ENCODE measurements around the gene DYDC1.
"Not testable (repeated sequence)": the region's sequence is repeated elsewhere in the genome, so short reads cannot be mapped to it uniquely, and the experiment has no call there.

DYDC1 gene

DNA sequence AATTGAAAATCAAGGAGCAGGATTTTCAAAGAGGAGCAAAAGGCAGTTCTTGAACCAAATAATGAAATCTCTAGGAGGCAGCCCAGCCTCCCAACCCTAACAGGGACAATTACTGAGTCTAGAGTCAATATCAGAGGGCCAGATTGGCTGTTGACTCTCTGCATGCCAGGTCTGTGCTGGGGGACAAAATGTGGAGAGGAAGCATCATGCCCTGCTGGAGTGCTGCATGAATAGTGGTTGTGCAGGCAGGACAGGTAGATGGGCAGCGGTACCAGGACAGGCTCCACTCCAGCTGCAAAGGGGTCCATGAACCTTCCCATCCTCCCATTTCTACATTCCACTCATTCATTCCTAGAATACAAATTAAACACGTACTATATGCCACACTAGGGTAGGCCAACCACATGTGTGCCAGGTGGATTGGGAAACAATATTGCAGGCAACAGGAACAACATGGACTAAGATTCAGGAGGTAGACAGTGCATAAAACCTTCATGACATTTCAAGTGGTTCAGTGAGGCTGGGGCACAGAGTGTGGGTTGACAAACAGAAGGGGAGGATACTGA lies 36.7 kb downstream of the DYDC1 start:
- no peaks in the 10 kb centered on the region for H3K4me1 Mint-ChIP-seq (ENCODE audit: low read depth)
- no peaks in the 10 kb centered on the region for H3K36me3 Mint-ChIP-seq
- H3K27me3 Mint-ChIP-seq: peaks cover 1% of the 10 kb centered on the region
- no peak overlapping the region for H3K27ac Mint-ChIP-seq
- H3K4me3 Mint-ChIP-seq: no peak overlapping the region
- no peaks in the 10 kb centered on the region for H3K9me3 Mint-ChIP-seq (ENCODE audit: low read depth)

DNA sequence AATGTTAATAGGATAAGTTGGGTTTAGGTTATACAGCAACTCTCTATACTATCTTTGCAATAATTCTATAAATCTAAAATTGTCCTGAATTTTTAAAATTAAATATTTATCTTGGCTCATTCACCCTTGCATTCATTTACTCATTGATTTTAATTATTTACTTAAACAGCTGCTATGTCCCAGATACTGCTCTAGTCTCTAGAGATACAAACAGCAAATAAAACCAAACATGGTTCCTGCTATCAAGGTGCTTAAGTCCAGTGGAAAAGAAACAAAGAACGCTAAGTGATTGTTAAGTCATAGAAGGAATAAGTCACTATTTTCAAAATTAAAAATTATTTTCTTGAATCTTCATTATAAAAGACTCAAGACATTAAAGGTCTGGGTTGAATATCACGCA lies 37.2 kb downstream of the DYDC1 start:
- Mint-ChIP-seq H3K9me3 (ENCODE audit: low read depth) (no peaks in the 10 kb centered on the region), H3K36me3 (no peaks in the 10 kb centered on the region), H3K27ac (no peak overlapping the region), H3K27me3 (peaks cover 1% of the 10 kb centered on the region), H3K4me1 (ENCODE audit: low read depth) (no peaks in the 10 kb centered on the region), H3K4me3 (no peak overlapping the region)

DNA sequence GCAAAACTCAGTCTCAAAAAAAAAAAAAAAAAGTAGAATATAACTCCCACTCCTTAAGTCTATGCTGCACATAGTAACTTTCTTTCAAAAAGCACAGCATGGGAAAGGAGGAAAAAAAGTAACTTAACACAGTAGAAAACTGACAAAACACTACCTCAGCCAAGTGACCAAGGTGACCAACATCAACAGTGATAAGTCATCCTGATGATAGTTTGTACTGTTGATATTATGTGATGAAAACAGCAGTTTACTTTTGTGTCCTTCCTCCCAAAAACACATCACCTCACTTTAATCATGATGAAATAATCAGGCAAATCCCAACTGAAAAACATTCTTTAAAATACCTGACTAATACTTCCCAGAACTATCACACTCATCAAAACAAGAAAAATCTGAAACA lies 37.8 kb downstream of the DYDC1 start:
- H3K27me3 Mint-ChIP-seq: peaks cover 1% of the 10 kb centered on the region
- H3K4me3 Mint-ChIP-seq: no peak overlapping the region
- no peaks in the 10 kb centered on the region for H3K36me3 Mint-ChIP-seq
- H3K4me1 Mint-ChIP-seq (ENCODE audit: low read depth): no peaks in the 10 kb centered on the region
- no peak overlapping the region for H3K27ac Mint-ChIP-seq
- H3K9me3 Mint-ChIP-seq (ENCODE audit: low read depth): no peaks in the 10 kb centered on the region

DNA sequence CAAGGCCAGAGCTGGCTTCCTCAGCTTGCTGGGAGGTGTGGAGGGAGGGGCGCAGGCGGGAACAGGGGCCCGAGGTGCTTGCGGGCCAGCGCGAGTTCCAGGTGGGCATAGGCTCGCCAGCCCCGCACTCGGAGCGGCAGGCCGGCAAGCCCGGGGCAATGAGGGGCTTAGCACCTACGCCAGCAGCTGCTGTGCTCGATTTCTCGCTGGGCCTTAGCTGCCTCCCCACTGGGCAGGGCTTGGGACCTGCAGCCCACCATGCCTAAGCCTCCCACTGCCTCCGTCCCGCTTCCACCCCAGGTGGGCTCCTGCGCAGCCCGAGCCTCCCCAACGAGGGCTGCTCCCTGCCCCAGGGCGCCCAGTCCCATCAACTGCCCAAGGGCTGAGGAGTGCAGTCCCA lies 41.2 kb downstream of the DYDC1 start:
- Mint-ChIP-seq H3K9me3 (ENCODE audit: low read depth) (no peaks in the 10 kb centered on the region), H3K4me1 (ENCODE audit: low read depth) (no peaks in the 10 kb centered on the region), H3K36me3 (no peaks in the 10 kb centered on the region), H3K27ac (no peak overlapping the region), H3K27me3 (peaks cover 1% of the 10 kb centered on the region), H3K4me3 (no peak overlapping the region)

DNA sequence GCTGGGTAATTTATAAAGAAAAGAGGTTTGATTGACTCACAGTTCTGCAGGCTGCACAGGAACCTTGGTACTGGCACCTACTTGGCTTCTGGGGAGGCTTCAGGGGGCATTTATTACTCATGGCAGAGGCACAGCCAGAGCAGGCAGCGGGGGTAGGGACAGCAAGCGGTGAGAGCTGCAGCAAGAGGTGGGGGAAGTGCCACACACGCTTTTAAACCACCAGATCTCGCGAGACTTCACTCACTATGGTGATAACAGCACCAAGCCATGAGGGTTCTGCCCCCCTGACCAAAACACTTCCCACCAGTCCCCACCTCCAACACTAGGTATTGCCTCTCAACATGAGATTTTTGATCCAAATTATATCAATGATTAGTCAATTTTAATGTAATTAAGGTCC lies 43.0 kb downstream of the DYDC1 start:
- H3K27me3 Mint-ChIP-seq: peaks cover 2% of the 10 kb centered on the region
- H3K27ac Mint-ChIP-seq: no peak overlapping the region
- no peak overlapping the region for H3K4me3 Mint-ChIP-seq
- H3K9me3 Mint-ChIP-seq (ENCODE audit: low read depth): no peaks in the 10 kb centered on the region
- H3K4me1 Mint-ChIP-seq (ENCODE audit: low read depth): no peaks in the 10 kb centered on the region
- no peaks in the 10 kb centered on the region for H3K36me3 Mint-ChIP-seq

DNA sequence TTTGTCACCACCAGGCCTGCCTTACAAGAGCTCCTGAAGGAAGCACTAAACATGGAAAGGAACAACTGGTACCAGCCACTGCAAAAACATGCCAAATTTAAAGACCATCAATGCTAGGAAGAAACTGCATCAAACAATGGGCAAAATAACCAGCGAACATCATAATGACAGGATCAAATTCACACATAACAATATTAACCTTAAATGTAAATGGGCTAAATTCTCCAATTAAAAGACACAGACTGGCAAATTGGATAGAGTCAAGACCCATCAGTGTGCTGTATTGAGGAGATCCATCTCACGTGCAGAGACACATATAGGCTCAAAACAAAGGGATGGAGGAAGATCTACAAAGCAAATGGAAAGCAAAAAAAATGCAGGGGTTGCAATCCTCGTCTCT lies 50.6 kb downstream of the DYDC1 start:
- H3K36me3 Mint-ChIP-seq; H3K27ac Mint-ChIP-seq; H3K4me3 Mint-ChIP-seq; H3K4me1 Mint-ChIP-seq (ENCODE audit: low read depth): not testable (repeated sequence)
- Mint-ChIP-seq H3K27me3 (peaks cover 14% of the 10 kb centered on the region), H3K9me3 (ENCODE audit: low read depth) (peaks cover 10% of the 10 kb centered on the region)

DNA sequence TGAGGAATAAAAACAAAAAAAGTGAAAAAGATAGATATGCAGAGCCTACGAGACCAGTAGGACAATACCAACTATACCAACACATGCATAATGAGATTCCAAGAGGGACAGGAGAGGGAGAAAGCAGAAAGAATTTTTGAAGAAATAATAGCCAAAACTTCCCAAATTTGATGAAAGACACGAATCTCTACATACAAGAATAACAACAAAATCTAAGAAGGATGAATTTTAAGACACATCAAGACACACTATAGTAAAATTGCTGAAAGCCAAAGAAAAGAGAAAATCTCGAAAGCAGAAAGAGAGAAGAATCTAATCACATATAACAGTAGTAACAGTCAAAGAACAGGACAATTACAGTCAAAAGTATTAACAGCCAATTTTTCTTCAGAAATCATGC lies 59.6 kb downstream of the DYDC1 start:
- H3K27me3 Mint-ChIP-seq: peaks cover 6% of the 10 kb centered on the region

DNA sequence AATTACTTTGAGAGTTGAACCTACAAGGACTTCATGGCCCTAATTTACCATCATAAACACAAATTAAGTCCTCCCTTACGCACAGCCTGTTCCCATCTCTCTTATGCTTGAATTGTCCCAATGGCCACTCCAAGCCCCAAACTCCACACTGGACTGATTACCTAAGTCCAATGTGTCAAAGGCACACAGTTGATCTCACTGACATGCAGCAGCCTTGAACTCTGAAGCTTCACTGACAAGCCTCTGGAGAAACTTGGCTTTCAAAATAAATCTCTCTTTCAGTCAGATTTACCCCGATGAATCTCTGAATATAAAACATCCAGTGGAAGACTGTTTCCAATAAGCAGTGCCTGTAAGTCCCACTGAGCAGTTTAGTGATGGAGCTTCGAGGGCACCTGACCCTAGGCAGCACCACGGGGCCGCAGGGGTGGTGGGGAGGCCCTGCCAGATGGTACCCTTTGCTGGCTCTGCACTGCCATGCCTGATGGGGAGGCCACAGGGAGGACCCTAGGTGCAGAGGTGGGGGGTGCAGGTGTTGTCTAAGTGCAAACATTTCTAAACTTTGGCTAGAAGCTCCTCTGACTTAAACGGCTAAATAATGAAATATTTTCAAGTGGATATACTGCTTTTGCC lies 63.8 kb downstream of the DYDC1 start:
- H3K9me3 Mint-ChIP-seq (ENCODE audit: low read depth): peaks cover 6% of the 10 kb centered on the region
- H3K27ac Mint-ChIP-seq: no peak overlapping the region
- peaks cover 5% of the 10 kb centered on the region for H3K27me3 Mint-ChIP-seq

More for the DNA sequence above, 59.6 kb downstream of the DYDC1 start:
- H3K4me1 Mint-ChIP-seq (ENCODE audit: low read depth): no peaks in the 10 kb centered on the region
- H3K9me3 Mint-ChIP-seq (ENCODE audit: low read depth): peaks cover 24% of the 10 kb centered on the region
- no peak overlapping the region for H3K4me3 Mint-ChIP-seq
- H3K27ac Mint-ChIP-seq: no peak overlapping the region
- H3K36me3 Mint-ChIP-seq: peaks cover 17% of the 10 kb centered on the region

DNA sequence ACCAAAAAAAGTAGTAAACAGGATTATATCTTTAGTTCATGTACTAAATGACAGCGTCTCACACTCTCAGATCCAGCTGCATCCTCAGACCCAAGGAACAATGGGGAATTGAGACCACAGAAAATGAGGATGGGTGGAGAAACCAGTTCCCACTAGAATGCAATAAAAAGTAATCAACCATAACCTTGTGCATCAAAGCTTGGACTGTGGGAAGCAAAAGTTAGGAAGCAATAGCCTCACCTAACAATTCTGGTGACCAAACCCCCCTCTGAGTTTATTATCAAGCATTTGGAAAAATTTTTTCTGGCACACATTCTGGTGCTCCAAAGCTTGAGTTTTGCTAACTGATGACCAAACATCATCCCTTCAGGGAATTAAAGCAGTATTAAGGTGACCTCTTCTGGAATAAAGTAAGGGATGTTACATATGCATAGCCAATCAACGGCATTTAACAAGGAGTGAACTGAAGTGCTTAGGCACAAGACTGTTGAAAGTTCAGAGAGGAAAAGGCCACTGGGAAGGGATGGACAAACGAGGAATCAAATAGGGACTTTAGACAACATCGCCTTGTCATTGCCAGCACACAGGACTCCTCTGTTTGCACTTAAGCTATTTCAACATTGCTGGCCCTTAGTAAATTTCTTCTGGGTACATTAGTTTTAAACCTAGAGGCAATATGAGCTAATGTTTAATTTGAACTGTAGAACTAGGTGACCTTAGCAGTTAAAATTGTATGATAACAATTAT lies 65.9 kb downstream of the DYDC1 start:
- H3K4me3 Mint-ChIP-seq: no peak overlapping the region
- H3K27ac Mint-ChIP-seq: no peak overlapping the region
- H3K36me3 Mint-ChIP-seq: peaks cover 2% of the 10 kb centered on the region
- H3K9me3 Mint-ChIP-seq (ENCODE audit: low read depth): no peaks in the 10 kb centered on the region
- H3K27me3 Mint-ChIP-seq: peaks cover 10% of the 10 kb centered on the region
- H3K4me1 Mint-ChIP-seq (ENCODE audit: low read depth): no peaks in the 10 kb centered on the region

More for the DNA sequence above, 63.8 kb downstream of the DYDC1 start:
- Mint-ChIP-seq H3K36me3 (peaks cover 5% of the 10 kb centered on the region), H3K4me3 (no peak overlapping the region), H3K4me1 (ENCODE audit: low read depth) (no peaks in the 10 kb centered on the region)

DNA sequence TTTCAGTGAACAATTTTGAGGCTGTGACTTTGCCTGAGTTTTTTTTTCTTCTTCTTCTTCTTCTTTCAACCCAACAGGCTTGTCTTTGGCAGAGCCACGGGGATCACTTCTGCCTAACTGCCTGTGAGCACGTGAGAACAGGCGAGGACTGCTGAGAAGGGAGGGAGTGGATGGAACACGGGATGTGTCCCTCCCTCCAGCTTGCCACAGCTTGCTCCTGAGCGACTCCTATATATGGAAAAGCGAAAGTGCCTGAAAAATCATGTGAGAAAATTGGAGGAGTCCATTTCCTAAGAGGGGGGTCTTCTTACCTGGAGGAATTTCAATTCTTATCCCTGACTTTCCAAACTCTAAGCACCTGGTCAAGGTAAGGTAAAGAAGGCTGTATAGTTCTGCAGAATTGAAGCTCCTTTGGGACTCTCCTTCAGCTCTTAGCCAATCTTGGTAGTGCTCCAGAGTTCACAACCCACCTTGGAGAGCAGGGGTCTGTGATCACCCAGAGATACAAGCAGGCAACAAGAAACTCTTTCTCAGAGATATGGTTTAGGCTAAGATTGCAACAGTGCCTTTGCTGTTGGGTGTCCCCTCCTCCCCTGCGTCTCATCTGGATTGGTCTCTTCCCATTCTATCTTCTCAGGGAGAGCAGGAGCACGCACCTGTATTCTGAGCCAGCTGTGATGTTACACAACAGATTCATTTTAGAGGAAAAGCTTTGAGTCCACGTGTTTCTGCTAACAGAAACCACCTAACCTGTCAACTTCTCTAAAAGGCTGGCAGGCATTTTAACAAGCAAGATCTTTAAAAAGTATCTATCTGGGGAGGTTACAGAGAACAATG lies 66.9 kb downstream of the DYDC1 start, which contains the start of gene MAT1A:
MAT1A (minus strand) TSS at position 208 of the 837 bp plus-strand sequence. CDS start 235 bp downstream, outside the sequence.
- Mint-ChIP-seq H3K36me3 (peaks cover 2% of the 10 kb centered on the region), H3K27ac (no peak within 1 kb of the TSS), H3K27me3 (peaks cover 10% of the 10 kb centered on the region), H3K4me3 (no peak within 1 kb of the TSS), H3K9me3 (ENCODE audit: low read depth) (no peaks in the 10 kb centered on the region), H3K4me1 (ENCODE audit: low read depth) (no peaks in the 10 kb centered on the region)

DNA sequence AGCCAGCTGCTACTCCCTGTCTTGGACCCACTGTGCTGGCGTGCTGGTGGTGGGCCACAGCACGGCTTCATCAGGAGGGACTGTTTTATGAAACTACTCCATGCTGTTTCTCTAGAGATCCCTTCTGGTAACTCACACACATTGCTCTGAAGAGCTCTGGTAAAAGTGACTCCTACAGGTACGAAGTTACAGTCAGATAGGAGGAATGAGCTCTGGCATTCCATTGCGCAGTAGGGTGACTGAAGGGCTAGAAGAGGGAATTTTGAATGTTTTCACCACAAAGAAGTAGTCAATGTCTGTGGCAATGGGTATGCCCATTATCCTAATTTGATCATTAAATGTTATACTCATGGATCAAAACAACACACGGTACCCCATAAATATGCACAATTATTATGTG lies 67.7 kb downstream of the DYDC1 start:
- H3K27ac Mint-ChIP-seq: no peak overlapping the region
- H3K27me3 Mint-ChIP-seq: peaks cover 10% of the 10 kb centered on the region
- H3K4me3 Mint-ChIP-seq: no peak overlapping the region
- no peaks in the 10 kb centered on the region for H3K4me1 Mint-ChIP-seq (ENCODE audit: low read depth)
- H3K36me3 Mint-ChIP-seq: peaks cover 2% of the 10 kb centered on the region
- no peaks in the 10 kb centered on the region for H3K9me3 Mint-ChIP-seq (ENCODE audit: low read depth)

Measured in activated naive CD8-positive, alpha-beta T cell (primary cell).